Adrenal gland (tissue), 12 donors: ENCODE data around the gene GNAT1. TPM values are rescaled to one million over a fixed set of nuclear protein-coding genes. Genes with fewer than 3 reads are reported as not detected.

ENCODE experiments used
- DNase-seq, 7 donors: peaks; one replicate each; pipeline ENCODE4 v3.0.0-alpha.2; 2019 to 2020
- H3K27ac ChIP-seq, 5 donors: fragments of 200-600 bp; sonication (generic) in 4 of 5; 1 replicate in 3 of 5; 2 replicates in 2 of 5; pipeline versions ENCODE4 v1.5.1 to v1.8.0; 2016 to 2020; ENCODE audit warnings: mild to moderate bottlenecking in 1 of 5
- H3K27me3 ChIP-seq: fragments of 200-600 bp; 2 replicates; pipeline ENCODE4 v1.8.0; 2021
- H3K36me3 ChIP-seq, 2 donors: fragments of 200-600 bp; replicated peaks in 1 of 2; 1 replicate in 1 of 2; 2 replicates in 1 of 2; pipeline versions ENCODE4 v1.5.1 to v1.8.0; 2018 to 2022
- H3K4me1 ChIP-seq, 2 donors: fragments of 200-600 bp; replicated peaks in 1 of 2; 1 replicate in 1 of 2; 2 replicates in 1 of 2; pipeline versions ENCODE4 v1.5.1 to v1.8.0; 2018 to 2021
- H3K4me3 ChIP-seq, 4 donors: fragments of 200-600 bp; sonication (generic) in 3 of 4; one replicate each; pipeline ENCODE4 v1.5.1; 2016 to 2018
- H3K9me3 ChIP-seq, 3 donors: fragments of 200-600 bp; sonication (generic) in 1 of 3; replicated peaks in 1 of 3; 1 replicate in 2 of 3; 2 replicates in 1 of 3; pipeline versions ENCODE4 v1.5.1 to v1.8.0; 2016 to 2021
- POLR2A ChIP-seq, 2 donors: fragments of 450-650 bp; IDR thresholded peaks; one replicate each; pipeline ENCODE4 v1.6.1; 2017; ENCODE audit warnings: antibody characterized with exemption in 2 of 2, mild to moderate bottlenecking in 2 of 2, moderate library complexity in 1 of 2
- WGBS, 4 donors: extraction: QIAGEN DNeasy Blood & Tissue Kit in 2 of 4; methylation state at CpG; one replicate each; pipeline versions ENCODE4 v1.1.5 to v1.1.7; 2013 to 2017; 5-methylcytosine and 5-hydroxymethylcytosine counted together
- intact Hi-C, 2 donors: fragments of 100-400 bp; cut with DNase I; formaldehyde crosslinking; loops; one replicate each; pipeline versions ENCODE4 v1.14.1 to v1.15.0; 2022 to 2023
- polyA plus RNA-seq, 3 donors: library from polyadenylated mRNA; stranded (reverse); fragments of 200-250 nt in 2 of 3; fragments of 350-450 nt in 1 of 3; fragmentation: Illumina TruSeq in 1 of 3; extraction: RNeasy Lipid Tissue Mini Kit (QIAGEN cat#74804) in 1 of 3; gene quantifications; one replicate each; pipeline ENCODE4 v1.2.3, GENCODE V29; 2013 to 2014
- total RNA-seq, 9 donors: library from RNA; depleted of rRNA in 4 of 9; stranded (reverse); fragments of >200 nt in 4 of 9; fragments of 120-200 nt in 1 of 9; fragmentation: NEBNext Ultra II Directional in 1 of 9; extraction: Animal tissue kit (Norgen Biotek cat#: 25700) in 1 of 9; gene quantifications; one replicate each; pipeline versions ENCODE4 v1.1.0 to v1.2.4, GENCODE V29; 2013 to 2023
- TF ChIP-seq, protein P1 (sequence below), 6 experiments: fragments of 450-650 bp in 4 of 6; fragments of 200-600 bp in 2 of 6; sonication (generic) in 1 of 6; IDR thresholded peaks; 1 replicate in 5 of 6; 2 replicates in 1 of 6; pipeline versions ENCODE4 v1.5.1 to v1.8.0; 2016 to 2021; ENCODE audit warnings: antibody characterized with exemption in 6 of 6, mild to moderate bottlenecking in 2 of 6, moderate library complexity in 1 of 6
- donor health status: healthy with polysubstance abuse.
- donor health status: Bipolar disorder and iron deficiency.
- donor health status: DM: yes; HTN: yes; CAD: no.
- donor health status: DM: no; HTN: no; CAD: no.
- donor health status: DM: no; HTN: no; CAD: no.
- donor health status: DM: yes; HTN: yes; CAD: no.

The GNAT1 gene
- total and polyA plus RNA-seq, 12 donors, result not detected

DNA sequence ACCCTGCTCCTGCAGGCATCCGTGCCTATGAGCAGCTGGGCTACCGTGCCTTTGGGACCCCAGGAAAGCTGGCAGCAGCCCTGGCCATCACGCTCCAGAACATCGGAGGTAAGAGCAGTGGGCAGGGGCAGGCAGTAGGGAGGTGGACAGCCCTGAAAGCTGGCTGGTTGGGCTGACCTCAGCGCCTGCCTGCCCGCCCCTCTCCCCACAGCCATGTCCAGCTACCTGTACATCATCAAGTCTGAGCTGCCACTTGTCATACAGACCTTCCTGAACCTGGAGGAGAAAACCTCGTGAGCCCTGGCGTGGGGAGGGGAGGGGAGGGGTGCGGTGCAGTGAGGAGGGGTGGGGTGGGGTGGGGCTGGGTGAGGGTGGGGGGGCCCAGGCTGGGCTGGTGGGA lies 24.1 kb downstream of the GNAT1 start:
- intact Hi-C loops, result no loop called here
- Histone ChIP-seq H3K36me3 (no peaks in the 10 kb centered on the region), H3K4me1 (no peaks in the 10 kb centered on the region), H3K4me3 (no peak overlapping the region), H3K27me3 (no peaks in the 10 kb centered on the region), H3K27ac (no peak overlapping the region), H3K9me3 (no peaks in the 10 kb centered on the region)
- no peak for TF ChIP-seq POLR2A (IDR thresholded peaks at IDR 0.05)
- TF ChIP-seq, protein P1, sequence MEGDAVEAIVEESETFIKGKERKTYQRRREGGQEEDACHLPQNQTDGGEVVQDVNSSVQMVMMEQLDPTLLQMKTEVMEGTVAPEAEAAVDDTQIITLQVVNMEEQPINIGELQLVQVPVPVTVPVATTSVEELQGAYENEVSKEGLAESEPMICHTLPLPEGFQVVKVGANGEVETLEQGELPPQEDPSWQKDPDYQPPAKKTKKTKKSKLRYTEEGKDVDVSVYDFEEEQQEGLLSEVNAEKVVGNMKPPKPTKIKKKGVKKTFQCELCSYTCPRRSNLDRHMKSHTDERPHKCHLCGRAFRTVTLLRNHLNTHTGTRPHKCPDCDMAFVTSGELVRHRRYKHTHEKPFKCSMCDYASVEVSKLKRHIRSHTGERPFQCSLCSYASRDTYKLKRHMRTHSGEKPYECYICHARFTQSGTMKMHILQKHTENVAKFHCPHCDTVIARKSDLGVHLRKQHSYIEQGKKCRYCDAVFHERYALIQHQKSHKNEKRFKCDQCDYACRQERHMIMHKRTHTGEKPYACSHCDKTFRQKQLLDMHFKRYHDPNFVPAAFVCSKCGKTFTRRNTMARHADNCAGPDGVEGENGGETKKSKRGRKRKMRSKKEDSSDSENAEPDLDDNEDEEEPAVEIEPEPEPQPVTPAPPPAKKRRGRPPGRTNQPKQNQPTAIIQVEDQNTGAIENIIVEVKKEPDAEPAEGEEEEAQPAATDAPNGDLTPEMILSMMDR (IDR thresholded peaks at IDR 0.05), result no peak
- DNase-seq, result no peak
- 72 to 100% (median 79%) methylated on average over 3 to 9 of the region's 9 CpGs for WGBS, 4 donors

DNA sequence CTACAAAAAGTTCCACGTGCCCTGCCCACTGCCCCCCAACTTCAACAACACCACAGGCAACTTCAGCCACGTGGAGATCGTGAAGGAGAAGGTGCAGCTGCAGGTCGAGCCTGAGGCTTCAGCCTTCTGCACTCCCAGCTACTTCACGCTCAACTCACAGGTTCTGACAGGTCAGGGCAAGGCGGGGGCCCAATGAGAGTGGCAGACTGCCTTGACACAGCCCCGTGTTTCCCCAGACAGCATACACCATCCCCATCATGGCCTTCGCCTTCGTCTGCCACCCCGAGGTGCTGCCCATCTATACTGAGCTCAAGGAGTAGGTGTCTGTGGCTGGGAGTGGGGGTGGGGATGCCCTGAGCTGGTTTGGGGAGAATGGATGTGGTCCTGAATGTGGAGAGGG lies 26.3 kb downstream of the GNAT1 start:
- intact Hi-C loops, result no loop called here
- H3K27ac ChIP-seq, result no peak overlapping the region
- H3K36me3 ChIP-seq, result no peaks in the 10 kb centered on the region
- H3K4me3 ChIP-seq, result no peak overlapping the region
- no peak for TF ChIP-seq POLR2A (IDR thresholded peaks at IDR 0.05)
- TF ChIP-seq, protein P1 (IDR thresholded peaks at IDR 0.05), result no peak
- 78 to 87% (median 82%) methylated on average over 8 to 10 of the region's 10 CpGs for WGBS, 4 donors
- H3K27me3 ChIP-seq, result no peaks in the 10 kb centered on the region
- no peak for DNase-seq
- H3K9me3 ChIP-seq, result no peaks in the 10 kb centered on the region
- H3K4me1 ChIP-seq, result no peaks in the 10 kb centered on the region

DNA sequence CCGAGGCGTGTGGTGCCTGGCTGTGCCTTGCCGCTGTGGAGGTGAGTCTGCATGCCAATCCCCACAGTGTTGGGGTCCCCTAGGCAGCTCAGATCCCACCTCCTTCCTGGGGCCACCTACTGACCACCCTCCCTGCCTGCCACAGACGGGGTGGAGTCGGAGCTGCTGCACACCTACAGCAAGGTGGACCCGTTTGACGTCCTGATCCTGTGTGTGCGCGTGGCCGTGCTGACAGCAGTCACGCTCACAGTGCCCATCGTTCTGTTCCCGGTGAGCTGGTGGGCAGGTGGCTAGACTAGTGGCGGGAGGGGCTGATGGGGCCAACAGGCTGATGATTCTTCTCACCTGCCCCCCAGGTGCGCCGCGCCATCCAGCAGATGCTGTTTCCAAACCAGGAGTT lies 27.0 kb downstream of the GNAT1 start:
- TF ChIP-seq, protein P1 (IDR thresholded peaks at IDR 0.05), result no peak
- TF ChIP-seq POLR2A (IDR thresholded peaks at IDR 0.05), result no peak
- intact Hi-C loops, result no loop called here
- WGBS, 4 donors, result 86 to 96% (median 89%) methylated on average over 7 to 17 of the region's 17 CpGs

DNA sequence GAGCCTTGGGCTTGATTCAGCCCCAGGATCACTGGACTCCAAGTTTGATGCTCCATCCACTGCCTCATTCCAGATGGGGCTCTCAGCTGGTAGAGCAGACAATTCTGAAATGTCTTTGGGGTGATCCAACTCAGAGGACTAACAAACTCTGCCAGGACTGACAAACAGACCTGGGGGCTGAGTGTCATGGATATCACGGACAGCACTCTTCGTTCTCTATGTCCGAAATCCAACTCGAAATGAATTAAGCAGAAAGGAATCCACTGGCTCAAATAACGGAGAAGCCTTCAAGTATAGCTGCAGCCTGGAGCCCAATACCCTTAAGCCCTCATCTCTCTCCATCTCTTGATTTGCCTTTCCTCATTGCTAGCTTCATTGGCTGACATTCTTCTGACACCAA lies 27.9 kb downstream of the GNAT1 start:
- no peak overlapping the region for H3K27ac ChIP-seq
- no peaks in the 10 kb centered on the region for H3K9me3 ChIP-seq
- TF ChIP-seq, protein P1 (IDR thresholded peaks at IDR 0.05), result no peak
- TF ChIP-seq POLR2A (IDR thresholded peaks at IDR 0.05), result no peak
- no peaks in the 10 kb centered on the region for H3K27me3 ChIP-seq
- no peak for DNase-seq
- H3K36me3 ChIP-seq, result no peaks in the 10 kb centered on the region
- intact Hi-C loops, result no loop called here
- 76 to 94% (median 88%) methylated on average over 5 of the region's 5 CpGs for WGBS, 4 donors
- no peak overlapping the region for H3K4me3 ChIP-seq
- no peaks in the 10 kb centered on the region for H3K4me1 ChIP-seq

More for the DNA sequence above, 27.0 kb downstream of the GNAT1 start:
- Histone ChIP-seq H3K9me3 (no peaks in the 10 kb centered on the region), H3K27ac (no peak overlapping the region), H3K36me3 (no peaks in the 10 kb centered on the region), H3K27me3 (no peaks in the 10 kb centered on the region), H3K4me1 (no peaks in the 10 kb centered on the region), H3K4me3 (no peak overlapping the region)
- DNase-seq, result no peak
